NAMALWA (cell line): Measurements from ENCODE around the gene ZMIZ1.
A peak's percentile ranks its signal among the peaks of the same experiment; 100 is the strongest.

ENCODE experiments used
- DNase-seq: peaks from one replicate; pipeline ENCODE4 v3.0.0-alpha.2; 2015; ENCODE audit warnings: low spot score

The ZMIZ1 gene

DNA sequence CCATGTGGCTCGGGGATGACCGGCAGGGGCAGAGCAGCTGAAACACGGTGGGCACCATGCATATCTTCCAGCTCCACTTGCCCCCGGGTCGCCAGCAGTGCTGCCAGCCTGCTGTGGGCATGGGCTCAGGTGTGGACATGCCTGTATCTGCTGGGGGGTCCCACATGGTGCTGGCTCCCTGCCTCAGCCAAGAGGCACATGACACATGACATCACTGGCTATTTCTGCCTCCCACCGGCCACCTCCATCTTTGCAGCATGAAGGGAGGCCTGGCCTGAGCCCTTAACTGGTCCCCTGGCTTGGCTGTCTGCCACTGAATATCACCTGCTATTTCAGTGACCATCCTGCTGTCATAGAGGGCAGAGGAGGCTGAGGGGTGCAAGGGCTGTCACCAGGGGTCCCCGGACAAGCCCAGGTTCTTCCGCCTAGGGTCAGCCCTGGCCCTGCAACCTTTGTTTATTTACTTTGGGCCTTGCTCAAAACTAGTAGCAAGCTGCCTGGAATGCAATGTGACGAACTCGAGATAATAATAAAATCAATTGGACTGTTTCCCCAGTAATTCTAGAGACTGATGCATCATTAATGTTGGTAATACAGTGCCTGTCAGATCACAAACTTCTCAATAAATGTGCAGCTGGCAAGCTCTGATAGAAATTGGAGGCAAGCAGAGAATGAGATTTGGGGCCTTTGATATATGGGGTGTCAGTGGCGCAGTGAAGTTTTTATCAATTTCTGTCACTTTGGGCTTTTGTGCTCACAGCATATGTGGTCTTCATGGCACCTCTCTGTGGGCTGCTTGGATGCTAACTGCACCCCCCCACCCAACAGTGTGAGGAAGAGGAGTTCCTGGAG is 28.5 kb downstream of the ZMIZ1 start:
- no peak for DNase-seq

GRCh38 chr10:79098061-79098460 is 29.3 kb downstream of the ZMIZ1 start:
- DNase-seq = no peak

DNA sequence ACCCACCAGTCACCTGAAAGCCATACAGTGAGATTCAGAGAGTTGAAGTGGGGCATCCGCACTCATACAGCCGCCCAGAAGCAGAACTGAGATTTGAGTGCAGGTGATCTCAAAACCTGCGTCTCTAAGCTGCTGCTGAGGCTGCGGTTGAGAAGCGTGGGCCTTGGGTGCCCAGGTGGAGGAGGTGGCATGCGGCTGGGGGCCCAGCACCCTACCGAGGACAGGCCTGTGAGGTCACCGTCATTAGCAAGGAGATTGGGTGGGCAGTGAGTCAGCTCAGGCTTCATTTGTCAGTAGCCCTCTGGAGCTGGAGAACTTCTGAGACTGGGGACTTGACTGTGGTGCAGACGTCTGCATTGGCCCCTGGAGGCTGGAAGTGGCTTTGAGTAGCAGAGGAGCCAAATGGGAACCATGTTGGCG is 29.8 kb downstream of the ZMIZ1 start:
- DNase-seq = peak; percentile 19

- no peak for DNase-seq
Measured at GRCh38 chr10:79099898-79100448, 31.2 kb downstream of the ZMIZ1 start.

- no peak for DNase-seq
Measured at GRCh38 chr10:79100771-79101170, 32.0 kb downstream of the ZMIZ1 start.

GRCh38 chr10:79101560-79102497 is 33.1 kb downstream of the ZMIZ1 start:
- DNase-seq = no peak

- DNase-seq = no peak
Measured at GRCh38 chr10:79102498-79102874, 33.7 kb downstream of the ZMIZ1 start.

DNA sequence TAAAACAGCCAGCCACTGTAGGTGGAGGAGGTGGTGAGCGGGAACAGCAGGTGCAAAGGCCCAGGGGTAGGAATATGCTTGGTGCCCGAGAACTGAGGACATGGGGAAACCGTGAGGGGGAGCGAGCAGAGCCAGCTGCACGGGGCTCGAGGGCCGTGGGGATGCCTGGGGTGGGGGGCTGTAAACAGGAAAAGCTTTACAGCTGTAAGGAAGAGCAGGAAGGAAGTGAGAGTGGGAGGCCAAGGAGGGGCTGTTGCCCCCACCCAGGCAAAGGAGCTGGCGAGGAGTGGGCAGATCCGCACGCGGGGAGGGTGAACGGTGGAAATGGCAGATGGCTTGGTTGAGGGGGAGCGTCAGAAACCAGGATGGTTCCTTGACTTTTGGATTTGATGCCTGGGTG is 34.4 kb downstream of the ZMIZ1 start:
- no peak for DNase-seq

- DNase-seq = no peak
Measured at GRCh38 chr10:79103585-79103984, 34.8 kb downstream of the ZMIZ1 start.

GRCh38 chr10:79105150-79105739 is 36.5 kb downstream of the ZMIZ1 start:
- no peak for DNase-seq

DNA sequence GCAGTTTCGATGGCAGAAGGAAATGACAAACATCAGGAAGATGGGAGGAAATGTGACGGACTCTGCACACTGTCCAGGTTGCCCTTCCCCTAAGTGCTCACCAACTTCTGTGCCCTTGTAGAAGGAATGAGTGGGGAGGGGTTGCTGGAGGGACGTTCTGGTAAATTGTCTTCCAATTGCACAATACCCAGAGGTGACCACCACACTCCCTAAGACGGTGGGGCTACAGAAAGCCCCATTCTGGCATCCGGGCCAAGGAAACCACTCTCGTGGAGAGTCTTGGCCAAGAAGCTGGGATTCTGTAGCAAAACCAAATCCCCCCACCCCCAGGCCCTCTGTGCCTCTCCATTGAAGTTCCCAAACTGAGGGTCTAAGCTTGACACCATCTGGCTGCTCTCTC is 37.1 kb downstream of the ZMIZ1 start:
- DNase-seq = no peak

GRCh38 chr10:79106256-79107050 is 37.7 kb downstream of the ZMIZ1 start:
- no peak for DNase-seq

DNA sequence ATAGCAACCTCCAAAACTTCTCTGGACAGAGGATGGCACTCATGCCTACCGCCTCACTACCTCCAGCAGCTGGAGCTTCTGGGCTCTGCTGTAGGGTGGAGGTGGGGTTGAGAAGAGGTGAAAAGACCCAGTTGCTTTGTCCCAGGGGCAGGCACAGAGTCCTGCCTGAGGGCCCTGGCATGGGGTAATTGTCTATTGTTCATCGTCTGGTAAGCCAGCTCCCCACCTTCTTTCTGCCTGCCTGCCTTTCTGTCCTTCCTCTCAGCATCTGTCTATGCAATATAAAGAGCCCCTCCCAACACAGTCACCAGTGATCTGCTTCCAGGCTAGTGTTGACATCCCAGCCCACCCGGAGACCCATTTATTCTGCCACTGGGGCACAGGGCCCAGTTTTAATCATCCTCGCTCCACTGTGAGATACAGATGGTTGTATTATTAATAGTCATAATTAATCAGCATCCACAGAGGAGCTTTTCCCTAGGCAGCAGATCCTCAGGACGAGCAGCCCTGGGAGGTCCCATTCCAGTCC is 39.0 kb downstream of the ZMIZ1 start:
- DNase-seq = no peak

DNA sequence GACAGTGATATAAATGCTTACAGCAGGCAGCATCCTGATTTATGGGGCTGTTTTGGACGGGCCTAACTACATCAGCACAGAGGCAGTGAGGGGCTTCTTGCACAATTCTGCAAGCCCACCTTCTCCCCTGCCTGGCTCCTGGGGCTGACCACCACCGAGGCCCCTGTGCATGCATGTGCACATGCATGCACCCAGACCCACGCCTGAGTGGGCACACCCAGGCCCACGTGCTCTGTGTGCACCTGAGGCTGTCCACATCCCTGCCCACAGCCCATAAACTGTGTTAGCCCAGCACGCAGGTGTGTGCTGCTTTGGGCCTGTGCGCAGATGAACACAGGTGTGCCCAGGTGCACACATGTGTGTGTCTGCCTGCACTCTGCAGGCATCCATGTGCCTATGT is 40.0 kb downstream of the ZMIZ1 start:
- no peak for DNase-seq

DNA sequence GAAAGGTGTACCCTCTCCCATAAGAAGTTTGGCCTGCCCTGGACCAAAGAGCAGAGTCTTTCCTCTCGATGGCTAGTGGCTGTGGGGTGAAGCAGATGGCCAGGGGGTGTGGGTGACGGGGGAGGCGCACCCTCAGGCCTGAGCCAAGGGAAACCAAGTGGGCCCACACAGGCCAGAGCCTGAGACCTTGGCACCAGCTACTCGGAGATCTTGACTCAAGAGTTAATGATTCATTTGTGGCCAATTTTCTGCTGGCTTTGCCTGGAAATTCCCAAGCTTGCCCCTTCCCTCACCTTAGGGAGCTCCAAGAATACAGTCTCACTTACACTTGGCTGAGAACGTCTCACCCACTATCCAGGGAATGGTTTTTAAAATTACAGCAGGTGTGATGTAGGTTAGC is 42.7 kb downstream of the ZMIZ1 start:
- no peak for DNase-seq

- DNase-seq = no peak
Measured at GRCh38 chr10:79111846-79112614, 43.3 kb downstream of the ZMIZ1 start.

GRCh38 chr10:79112881-79113431 is 44.2 kb downstream of the ZMIZ1 start:
- DNase-seq = no peak

DNA sequence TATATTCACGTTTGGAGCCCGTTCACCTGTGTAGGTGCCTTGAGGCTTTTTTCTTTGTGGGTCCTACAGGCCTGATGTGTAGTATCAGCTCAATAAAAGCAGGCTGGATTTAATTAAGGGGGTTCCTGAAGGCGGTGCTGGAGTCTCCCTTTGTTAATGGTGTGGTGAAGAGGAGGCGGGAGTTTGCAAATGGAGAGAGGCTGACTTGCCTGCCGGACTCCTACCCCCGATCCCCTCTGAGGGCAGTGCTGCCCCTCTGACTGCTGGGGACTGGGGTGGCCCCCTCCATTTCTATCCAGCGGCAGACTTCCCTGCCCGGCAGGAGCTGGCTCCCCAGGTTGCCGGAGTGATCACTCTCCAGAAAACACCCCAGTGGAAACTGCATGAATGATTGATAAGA is 45.1 kb downstream of the ZMIZ1 start:
- no peak for DNase-seq

DNA sequence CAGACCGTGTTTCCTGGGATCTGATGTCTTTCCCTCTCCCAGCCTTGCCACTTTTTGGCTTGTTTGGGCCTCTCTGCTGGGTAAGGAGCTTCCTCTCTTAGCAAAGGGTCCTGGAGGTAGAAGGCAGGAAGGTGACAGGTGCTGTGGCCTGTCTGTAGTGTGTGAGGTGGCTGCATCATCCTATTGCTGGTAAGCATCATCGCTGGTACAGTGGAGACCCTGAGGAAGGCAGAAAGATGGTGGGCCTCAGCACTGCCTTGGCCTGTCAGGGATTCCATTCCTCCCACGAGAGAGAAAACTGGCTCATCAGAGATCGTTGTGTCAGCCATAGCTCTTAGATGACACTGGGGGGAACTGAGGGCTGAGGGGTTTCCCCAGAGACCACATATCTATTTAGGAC is 46.5 kb downstream of the ZMIZ1 start:
- DNase-seq = no peak

- no peak for DNase-seq
Measured at GRCh38 chr10:79116368-79116767, 47.6 kb downstream of the ZMIZ1 start.
